PC-3 (cell line): ENCODE results near the gene MAEA.

Experiments used
- EZH2phosphoT487 ChIP-seq: fragments of 300-600 bp; sonication (generic); IDR thresholded peaks from 2 replicates; pipeline ENCODE4 v1.6.1; 2018; ENCODE audit warnings: mild to moderate bottlenecking, antibody characterized with exemption, low read length, borderline replicate concordance
- TF ChIP-seq, protein P1 (sequence below): fragments of 300-600 bp; sonication (generic); conservative IDR thresholded peaks from 2 replicates; pipeline ENCODE4 v1.5.1; 2017; ENCODE audit warnings: antibody characterized with exemption, low read depth, mild to moderate bottlenecking, low read length

DNA sequence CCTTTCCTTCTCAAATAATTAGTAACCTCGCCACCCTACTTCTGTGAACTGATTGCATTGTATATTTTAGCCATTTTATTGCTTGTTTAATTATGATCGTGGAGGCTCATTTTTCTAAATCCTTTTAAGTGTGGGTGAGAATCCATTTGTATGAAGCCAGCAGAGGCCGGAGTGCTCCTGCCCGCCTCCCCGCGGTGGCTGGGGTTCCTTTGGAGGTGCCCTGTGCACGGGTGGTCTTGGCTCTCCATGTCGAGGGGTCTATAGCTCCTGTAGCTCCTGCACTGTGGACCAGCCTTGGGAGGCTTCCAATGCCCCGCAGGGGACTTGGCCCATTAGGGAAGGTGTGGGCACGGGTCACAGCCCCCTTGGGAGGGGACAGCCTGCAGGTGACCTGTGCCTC lies 72.4 kb downstream of the MAEA start:
- TF ChIP-seq, protein P1, sequence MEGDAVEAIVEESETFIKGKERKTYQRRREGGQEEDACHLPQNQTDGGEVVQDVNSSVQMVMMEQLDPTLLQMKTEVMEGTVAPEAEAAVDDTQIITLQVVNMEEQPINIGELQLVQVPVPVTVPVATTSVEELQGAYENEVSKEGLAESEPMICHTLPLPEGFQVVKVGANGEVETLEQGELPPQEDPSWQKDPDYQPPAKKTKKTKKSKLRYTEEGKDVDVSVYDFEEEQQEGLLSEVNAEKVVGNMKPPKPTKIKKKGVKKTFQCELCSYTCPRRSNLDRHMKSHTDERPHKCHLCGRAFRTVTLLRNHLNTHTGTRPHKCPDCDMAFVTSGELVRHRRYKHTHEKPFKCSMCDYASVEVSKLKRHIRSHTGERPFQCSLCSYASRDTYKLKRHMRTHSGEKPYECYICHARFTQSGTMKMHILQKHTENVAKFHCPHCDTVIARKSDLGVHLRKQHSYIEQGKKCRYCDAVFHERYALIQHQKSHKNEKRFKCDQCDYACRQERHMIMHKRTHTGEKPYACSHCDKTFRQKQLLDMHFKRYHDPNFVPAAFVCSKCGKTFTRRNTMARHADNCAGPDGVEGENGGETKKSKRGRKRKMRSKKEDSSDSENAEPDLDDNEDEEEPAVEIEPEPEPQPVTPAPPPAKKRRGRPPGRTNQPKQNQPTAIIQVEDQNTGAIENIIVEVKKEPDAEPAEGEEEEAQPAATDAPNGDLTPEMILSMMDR, result no peak
- TF ChIP-seq EZH2phosphoT487, result no peak
